GM19455 (cell line): ENCODE data around the gene S1PR3.

Source experiments
- ATAC-seq: cut with Tn5 transposase; IDR thresholded peaks from one replicate; pipeline ENCODE4 v1.9.1; 2021; ENCODE audit not compliant: unreplicated experiment

Gene S1PR3

GRCh38 chr9:88968799-88969198 is 22.5 kb upstream of the S1PR3 start:
- ATAC-seq: no peak

GRCh38 chr9:88969646-88970373 is 21.5 kb upstream of the S1PR3 start:
- no peak for ATAC-seq

- no peak for ATAC-seq
Measured at GRCh38 chr9:88971131-88971960, 19.9 kb upstream of the S1PR3 start.

- no peak for ATAC-seq
Measured at GRCh38 chr9:88972401-88972800, 18.9 kb upstream of the S1PR3 start.

- ATAC-seq: no peak
Measured at GRCh38 chr9:88973281-88974045, 17.8 kb upstream of the S1PR3 start.

- ATAC-seq: no peak
Measured at GRCh38 chr9:88974641-88975040, 16.6 kb upstream of the S1PR3 start.

GRCh38 chr9:88975966-88976889 is 15.0 kb upstream of the S1PR3 start:
- no peak for ATAC-seq

- ATAC-seq: no peak
Measured at GRCh38 chr9:88976890-88977257, 14.4 kb upstream of the S1PR3 start.

- ATAC-seq: no peak
Measured at GRCh38 chr9:88978034-88978433, 13.2 kb upstream of the S1PR3 start.

- no peak for ATAC-seq
Measured at GRCh38 chr9:88979021-88979420, 12.2 kb upstream of the S1PR3 start.

- no peak for ATAC-seq
Measured at GRCh38 chr9:88979791-88980190, 11.5 kb upstream of the S1PR3 start.

- no peak for ATAC-seq
Measured at GRCh38 chr9:88980740-88981203, 10.5 kb upstream of the S1PR3 start.

- ATAC-seq: no peak
Measured at GRCh38 chr9:88983865-88984542, 7.3 kb upstream of the S1PR3 start.

- no peak for ATAC-seq
Measured at GRCh38 chr9:88984543-88984883, 6.8 kb upstream of the S1PR3 start.

GRCh38 chr9:88985616-88986015 is 5.7 kb upstream of the S1PR3 start:
- no peak for ATAC-seq

- no peak for ATAC-seq
Measured at GRCh38 chr9:88986776-88987175, 4.5 kb upstream of the S1PR3 start.

- no peak for ATAC-seq
Measured at GRCh38 chr9:88987661-88988060, 3.6 kb upstream of the S1PR3 start.

GRCh38 chr9:88988796-88989641 is 2.2 kb upstream of the S1PR3 start:
- ATAC-seq: no peak

- ATAC-seq: no peak
Measured at GRCh38 chr9:88990041-88990728, 1.1 kb upstream of the S1PR3 start.
